ENCODE measurements around the gene HSD17B12.

GRCh38 chr11:43706631-43707030, 26.1 kb downstream of the HSD17B12 start:
- TF ChIP-seq CTCF (conservative IDR thresholded peaks at IDR 0.05; ENCODE audit: low read depth, low read length): no peak
- no peak for TF ChIP-seq USF2 (IDR thresholded peaks at IDR 0.05; ENCODE audit: low read depth, low read length)
- no peak for TF ChIP-seq BHLHE40 (IDR thresholded peaks at IDR 0.05; ENCODE audit: low read depth, low read length)
- no peak for TF ChIP-seq CHD1 (IDR thresholded peaks at IDR 0.05; ENCODE audit: low read depth, low read length)
- TF ChIP-seq POLR2A (IDR thresholded peaks at IDR 0.05; ENCODE audit: low read depth, low read length): no peak
- TF ChIP-seq RCOR1 (IDR thresholded peaks at IDR 0.05; ENCODE audit: insufficient replicate concordance, low read length): no peak
- TF ChIP-seq CEBPB (IDR thresholded peaks at IDR 0.05; ENCODE audit: low read depth, low read length): no peak
- no peak for TF ChIP-seq RFX5 (IDR thresholded peaks at IDR 0.05; ENCODE audit: low read depth, low read length)
- TF ChIP-seq ELK1 (IDR thresholded peaks at IDR 0.05; ENCODE audit: borderline replicate concordance, low read depth, low read length): no peak

Measured in IMR-90 (cell line).